ENCODE measurements around the gene KRTAP25-1.

The KRTAP25-1 gene

DNA sequence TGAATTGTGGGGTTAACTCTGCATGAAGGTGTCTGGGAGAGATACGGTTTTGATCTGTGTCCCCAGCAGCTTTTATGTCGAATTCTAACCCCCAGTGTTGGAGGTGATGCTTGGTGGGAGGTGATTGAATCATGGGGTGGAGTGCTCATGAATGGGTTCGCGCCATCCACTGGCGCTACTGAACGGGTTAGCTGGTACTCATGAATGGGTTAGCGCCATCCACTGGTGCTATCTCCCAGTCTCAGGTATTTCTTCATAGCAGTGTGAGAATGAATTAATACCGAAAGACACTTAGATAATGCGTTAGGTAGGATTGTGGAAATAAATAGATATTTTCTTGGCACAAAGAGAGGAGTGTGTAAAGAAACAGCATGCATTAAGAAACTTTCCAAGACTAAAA is 40.5 kb downstream of the KRTAP25-1 start:
- no peak for DNase-seq (ENCODE audit: low spot score)

DNA sequence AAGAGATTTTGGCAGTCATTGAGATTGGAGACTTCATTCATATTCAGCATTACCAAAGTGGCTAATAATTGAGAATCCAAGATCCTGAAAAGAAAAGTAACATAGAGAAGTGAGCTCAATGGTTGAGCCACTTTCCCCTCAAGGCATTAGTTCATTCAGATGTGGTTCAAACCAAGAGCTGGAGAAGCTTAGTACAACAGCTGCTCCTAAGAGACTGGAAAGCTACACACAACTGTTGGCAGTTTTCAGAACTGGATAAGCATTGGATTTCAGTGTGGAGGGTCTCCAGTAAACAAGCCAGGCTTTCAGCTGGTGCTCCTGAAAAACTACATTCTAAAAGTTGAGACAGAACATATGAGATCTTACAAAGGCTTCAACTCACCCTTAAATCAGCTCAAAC is 44.3 kb downstream of the KRTAP25-1 start:
- DNase-seq (ENCODE audit: low spot score), result no peak

DNA sequence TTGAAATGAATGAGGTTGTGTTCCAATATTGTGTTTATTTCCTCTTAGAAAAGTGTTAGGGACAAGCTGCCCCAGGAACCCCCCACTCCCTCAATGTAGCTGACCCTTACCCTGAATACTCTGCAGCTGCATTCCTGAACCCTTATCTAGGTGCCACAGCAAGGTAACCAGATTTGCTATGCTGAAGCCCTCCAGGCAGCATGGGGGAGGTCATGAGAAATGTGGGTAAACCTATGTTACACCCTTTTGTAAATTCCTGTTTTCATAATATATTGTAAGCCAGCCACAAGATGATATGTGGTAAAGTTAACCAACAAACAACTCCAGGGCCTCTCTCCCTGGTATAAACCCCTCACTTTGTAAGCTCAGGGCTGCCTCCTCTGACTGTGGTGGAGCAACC is 45.6 kb downstream of the KRTAP25-1 start:
- no peak for DNase-seq (ENCODE audit: low spot score)

DNA sequence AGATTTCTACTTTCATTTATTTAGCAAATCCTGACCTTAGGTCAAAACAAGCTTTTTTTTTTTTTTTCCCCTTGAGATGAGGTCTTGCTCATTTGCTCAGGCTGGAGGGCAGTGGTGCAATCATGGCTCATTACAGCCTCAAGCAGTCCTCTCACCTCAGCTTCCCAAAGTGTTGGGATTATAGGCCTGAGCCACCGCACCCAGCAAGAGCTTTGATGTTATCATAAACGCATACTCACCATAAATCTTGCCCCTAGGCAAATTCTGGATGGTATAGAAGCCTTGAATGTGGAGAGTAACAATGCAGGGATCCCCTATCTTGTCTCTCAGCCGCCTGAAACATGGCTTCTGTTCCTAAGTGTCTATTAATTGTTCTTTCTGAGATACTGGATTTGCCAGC is 48.7 kb downstream of the KRTAP25-1 start:
- no peak for DNase-seq (ENCODE audit: low spot score)
